ENCODE results near the gene MON2. TPM values are rescaled to one million over a fixed set of nuclear protein-coding genes. Genes with fewer than 3 reads are reported as not detected.

Gene MON2
- total and polyA plus RNA-seq, 3 experiments from 2014 or later, result 15.8 to 29.7 (median 27.9) TPM

GRCh38 chr12:62597253-62597652 is 130.6 kb downstream of the MON2 start:
- H3K9me3 Mint-ChIP-seq, result no peaks in the 10 kb centered on the region
- Histone ChIP-seq H3K4me1 (ENCODE audit: insufficient read depth, low read length) (peaks cover 6% of the 10 kb centered on the region), H3K36me3 (ENCODE audit: insufficient read depth, low read length) (no peaks in the 10 kb centered on the region), H3K27ac (ENCODE audit: low read depth, low read length) (no peak overlapping the region), H3K9me3 (ENCODE audit: low read length) (no peaks in the 10 kb centered on the region), H3K27me3 (ENCODE audit: insufficient read depth, low read length, poor library complexity, severe bottlenecking) (no peaks in the 10 kb centered on the region), H3K4me3 (ENCODE audit: low read length) (no peak overlapping the region)
- peaks cover 7 to 13% (median 8%) of the 10 kb centered on the region in 3 donors for H3K4me1 Mint-ChIP-seq
- H3K4me3 Mint-ChIP-seq, result no peak overlapping the region
- H3K36me3 Mint-ChIP-seq, result peaks cover 0 to 5% (median 0%) of the 10 kb centered on the region in 3 donors
- peak overlapping the region in 1 of 8 donors; percentile 14 for H3K27ac Mint-ChIP-seq
- no peak for DNase-seq
- no peaks in the 10 kb centered on the region for H3K27me3 Mint-ChIP-seq
- CTCF ChIA-PET, result no interaction called here
- POLR2A ChIA-PET, result no interaction called here

DNA sequence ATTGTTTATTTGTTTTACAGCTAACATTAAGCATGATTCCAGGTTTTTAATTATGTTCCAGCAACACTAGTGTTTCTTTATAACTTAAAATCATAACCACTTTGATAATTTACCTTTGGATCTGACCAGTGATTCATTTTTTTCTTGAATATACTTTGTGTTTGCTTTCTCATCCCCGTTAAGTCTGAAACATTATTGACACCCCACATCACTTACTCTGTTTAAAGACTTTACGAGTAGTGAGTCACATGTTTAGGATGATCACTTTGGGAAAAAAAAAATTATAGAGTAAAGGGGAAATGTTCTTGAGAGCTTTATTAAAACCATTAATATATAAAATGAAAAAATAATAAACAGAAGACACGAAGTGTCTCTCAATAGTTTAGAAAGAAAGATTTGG is 132.2 kb downstream of the MON2 start:
- Histone ChIP-seq H3K4me3 (ENCODE audit: low read length) (no peak overlapping the region), H3K27ac (ENCODE audit: low read depth, low read length) (no peak overlapping the region), H3K9me3 (ENCODE audit: low read length) (no peaks in the 10 kb centered on the region), H3K36me3 (ENCODE audit: insufficient read depth, low read length) (no peaks in the 10 kb centered on the region), H3K4me1 (ENCODE audit: insufficient read depth, low read length) (peaks cover 6% of the 10 kb centered on the region), H3K27me3 (ENCODE audit: insufficient read depth, low read length, poor library complexity, severe bottlenecking) (no peaks in the 10 kb centered on the region)
- POLR2A ChIA-PET, result no interaction called here
- Mint-ChIP-seq H3K4me1 (peaks cover 9 to 15% (median 10%) of the 10 kb centered on the region in 3 donors), H3K27me3 (no peaks in the 10 kb centered on the region), H3K27ac (no peak overlapping the region), H3K36me3 (peaks cover 0 to 8% (median 0%) of the 10 kb centered on the region in 3 donors), H3K4me3 (no peak overlapping the region), H3K9me3 (no peaks in the 10 kb centered on the region)
- no peak for DNase-seq
- CTCF ChIA-PET, result interaction anchor here (1.0 kb wide), 1 partner anchor 69 kb away, joined by 5 read pairs; no protein-coding TSS in a partner anchor

GRCh38 chr12:62599854-62600437 is 133.3 kb downstream of the MON2 start:
- DNase-seq, result no peak
- Mint-ChIP-seq H3K36me3 (peaks cover 0 to 13% (median 0%) of the 10 kb centered on the region in 3 donors), H3K4me1 (peaks cover 20 to 26% (median 21%) of the 10 kb centered on the region in 3 donors), H3K4me3 (peak overlapping the region in 1 of 7 donors; percentile 97), H3K27me3 (no peaks in the 10 kb centered on the region), H3K27ac (peak overlapping the region in 1 of 8 donors; percentile 100), H3K9me3 (no peaks in the 10 kb centered on the region)
- Histone ChIP-seq H3K27me3 (ENCODE audit: insufficient read depth, low read length, poor library complexity, severe bottlenecking) (no peaks in the 10 kb centered on the region), H3K4me3 (ENCODE audit: low read length) (no peak overlapping the region), H3K4me1 (ENCODE audit: insufficient read depth, low read length) (peaks cover 16% of the 10 kb centered on the region), H3K9me3 (ENCODE audit: low read length) (no peaks in the 10 kb centered on the region), H3K27ac (ENCODE audit: low read depth, low read length) (no peak overlapping the region), H3K36me3 (ENCODE audit: insufficient read depth, low read length) (no peaks in the 10 kb centered on the region)
- CTCF ChIA-PET, result no interaction called here
- POLR2A ChIA-PET, result no interaction called here

- Histone ChIP-seq H3K4me3 (ENCODE audit: low read length) (no peak overlapping the region), H3K27me3 (ENCODE audit: insufficient read depth, low read length, poor library complexity, severe bottlenecking) (no peaks in the 10 kb centered on the region), H3K36me3 (ENCODE audit: insufficient read depth, low read length) (no peaks in the 10 kb centered on the region), H3K27ac (ENCODE audit: low read depth, low read length) (peak overlapping the region; percentile 99), H3K4me1 (ENCODE audit: insufficient read depth, low read length) (peaks cover 26% of the 10 kb centered on the region), H3K9me3 (ENCODE audit: low read length) (no peaks in the 10 kb centered on the region)
- ChIA-PET POLR2A (interaction anchor here (2.3 kb wide), 1 partner anchor 135 kb away, joined by 18 read pairs; the partner anchor contains the start of gene MON2), CTCF (interaction anchor here (1.4 to 2.5 kb wide), 4 partner anchors 8 to 167 kb away, joined by 3 to 12 read pairs (median 9); partner anchors contain the start of gene MON2)
- Mint-ChIP-seq H3K27me3 (no peaks in the 10 kb centered on the region), H3K36me3 (peaks cover 0 to 13% (median 0%) of the 10 kb centered on the region in 3 donors), H3K4me3 (peak overlapping the region; percentile 87 to 97 (median 95)), H3K4me1 (peaks cover 38 to 44% (median 39%) of the 10 kb centered on the region in 3 donors), H3K27ac (peak overlapping the region; percentile 95 to 100 (median 100)), H3K9me3 (no peaks in the 10 kb centered on the region)
- DNase-seq, result no peak
These were observed 135.1 kb downstream of the MON2 start for GRCh38 chr12:62601765-62602164.

DNA sequence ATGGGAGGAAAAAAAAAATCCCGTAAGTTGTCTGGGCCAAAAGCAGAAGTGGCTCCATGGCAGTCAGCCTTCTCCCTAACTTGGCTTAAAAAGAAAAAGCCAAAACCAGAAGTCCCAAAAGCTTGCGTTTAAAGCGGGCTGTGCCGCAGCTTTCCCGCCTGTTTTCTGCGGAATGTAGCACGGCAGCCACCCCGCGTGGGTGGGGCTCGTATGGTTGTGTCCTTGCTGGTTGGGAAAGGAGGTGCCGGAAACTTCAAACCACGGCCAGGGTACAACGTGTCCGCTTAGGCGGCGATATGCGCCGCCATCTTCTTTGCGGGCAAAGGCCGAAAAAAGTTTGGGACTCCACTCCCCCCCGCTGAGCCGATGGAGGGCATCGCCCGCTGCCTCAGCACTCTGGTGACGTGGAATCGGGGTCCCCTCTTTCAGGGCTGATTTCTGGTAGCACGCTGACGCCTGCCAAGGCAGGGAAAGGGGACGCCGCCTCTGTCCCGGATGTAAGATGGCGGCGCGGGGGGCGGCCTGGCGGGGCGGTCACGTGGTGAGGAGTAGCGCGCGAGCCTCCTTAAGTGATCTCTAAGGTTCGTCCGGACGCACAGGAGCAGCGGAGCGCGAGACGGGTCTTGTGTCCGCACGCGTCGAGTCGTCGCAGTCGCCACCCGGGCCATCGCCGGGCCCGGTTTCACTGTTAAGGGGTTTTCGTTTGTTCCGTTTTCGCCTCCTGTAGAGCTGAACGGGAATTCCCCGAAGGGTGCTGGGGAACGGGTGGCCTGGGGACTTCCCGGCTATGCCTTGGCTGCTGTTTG is 135.8 kb downstream of the MON2 start:
- H3K4me1 Mint-ChIP-seq, result peaks cover 41 to 50% (median 44%) of the 10 kb centered on the region in 3 donors
- Histone ChIP-seq H3K27me3 (ENCODE audit: insufficient read depth, low read length, poor library complexity, severe bottlenecking) (no peaks in the 10 kb centered on the region), H3K4me1 (ENCODE audit: insufficient read depth, low read length) (peaks cover 26% of the 10 kb centered on the region), H3K36me3 (ENCODE audit: insufficient read depth, low read length) (no peaks in the 10 kb centered on the region), H3K27ac (ENCODE audit: low read depth, low read length) (peak overlapping the region; percentile 99), H3K4me3 (ENCODE audit: low read length) (peak overlapping the region; percentile 85), H3K9me3 (ENCODE audit: low read length) (no peaks in the 10 kb centered on the region)
- peak overlapping the region; percentile 95 to 100 (median 100) for H3K27ac Mint-ChIP-seq
- CTCF ChIA-PET, result interaction anchor here (0.8 to 2.5 kb wide), 13 partner anchors 8 to 337 kb away, joined by 3 to 12 read pairs (median 5); partner anchors contain the start of gene MON2
- no peaks in the 10 kb centered on the region for H3K9me3 Mint-ChIP-seq
- H3K36me3 Mint-ChIP-seq, result peaks cover 0 to 13% (median 0%) of the 10 kb centered on the region in 3 donors
- peak overlapping the region; percentile 87 to 97 (median 95) for H3K4me3 Mint-ChIP-seq
- peak; percentile 80 to 92 (median 91) for DNase-seq
- H3K27me3 Mint-ChIP-seq, result no peaks in the 10 kb centered on the region
- POLR2A ChIA-PET, result interaction anchor here (1.0 to 2.3 kb wide), 6 partner anchors 30 to 343 kb away, joined by 3 to 18 read pairs (median 5); partner anchors contain the start of genes MON2 and USP15

- Histone ChIP-seq H3K27me3 (ENCODE audit: insufficient read depth, low read length, poor library complexity, severe bottlenecking) (no peaks in the 10 kb centered on the region), H3K4me3 (ENCODE audit: low read length) (peak overlapping the region; percentile 85), H3K36me3 (ENCODE audit: insufficient read depth, low read length) (no peaks in the 10 kb centered on the region), H3K27ac (ENCODE audit: low read depth, low read length) (peak overlapping the region; percentile 99), H3K4me1 (ENCODE audit: insufficient read depth, low read length) (peaks cover 26% of the 10 kb centered on the region), H3K9me3 (ENCODE audit: low read length) (no peaks in the 10 kb centered on the region)
- peak; percentile 68 to 88 (median 76) for DNase-seq
- Mint-ChIP-seq H3K27me3 (no peaks in the 10 kb centered on the region), H3K4me3 (peak overlapping the region; percentile 87 to 97 (median 95)), H3K4me1 (peaks cover 41 to 50% (median 44%) of the 10 kb centered on the region in 3 donors), H3K27ac (peak overlapping the region; percentile 95 to 100 (median 100)), H3K9me3 (no peaks in the 10 kb centered on the region), H3K36me3 (peaks cover 0 to 13% (median 0%) of the 10 kb centered on the region in 3 donors)
- POLR2A ChIA-PET, result interaction anchor here (1.0 to 2.3 kb wide), 7 partner anchors 11 to 343 kb away, joined by 3 to 18 read pairs (median 4); partner anchors contain the start of genes MON2 and USP15
- CTCF ChIA-PET, result interaction anchor here (0.8 to 2.5 kb wide), 14 partner anchors 9 to 338 kb away, joined by 3 to 12 read pairs (median 5); partner anchors contain the start of gene MON2
These were observed 136.6 kb downstream of the MON2 start for GRCh38 chr12:62603061-62603810.

- no peaks in the 10 kb centered on the region for H3K36me3 ChIP-seq (ENCODE audit: insufficient read depth, low read length)
- Mint-ChIP-seq H3K4me3 (peak overlapping the region; percentile 85 to 97 (median 95)), H3K9me3 (no peaks in the 10 kb centered on the region), H3K27me3 (no peaks in the 10 kb centered on the region), H3K36me3 (peaks cover 0 to 13% (median 0%) of the 10 kb centered on the region in 3 donors), H3K4me1 (peaks cover 41 to 51% (median 44%) of the 10 kb centered on the region in 3 donors), H3K27ac (peak overlapping the region; percentile 95 to 100 (median 100))
- no peaks in the 10 kb centered on the region for H3K9me3 ChIP-seq (ENCODE audit: low read length)
- peak overlapping the region; percentile 85 for H3K4me3 ChIP-seq (ENCODE audit: low read length)
- ChIA-PET CTCF (interaction anchor here (1.1 to 2.5 kb wide), 9 partner anchors 10 to 188 kb away, joined by 3 to 12 read pairs (median 5); partner anchors contain the start of gene MON2), POLR2A (interaction anchor here (1.0 to 2.3 kb wide), 5 partner anchors 11 to 344 kb away, joined by 3 to 18 read pairs (median 4); partner anchors contain the start of genes MON2 and USP15)
- H3K27ac ChIP-seq (ENCODE audit: low read depth, low read length), result peak overlapping the region; percentile 99
- no peaks in the 10 kb centered on the region for H3K27me3 ChIP-seq (ENCODE audit: insufficient read depth, low read length, poor library complexity, severe bottlenecking)
- H3K4me1 ChIP-seq (ENCODE audit: insufficient read depth, low read length), result peaks cover 26% of the 10 kb centered on the region
- DNase-seq, result no peak
These were observed 137.1 kb downstream of the MON2 start for GRCh38 chr12:62603811-62604098.
